GM19397 (cell line): ENCODE data around the gene TTYH3.
"Not testable (repeated sequence)": the region's sequence is repeated elsewhere in the genome, so short reads cannot be mapped to it uniquely, and the experiment has no call there.

Source experiments
- ATAC-seq: cut with Tn5 transposase; IDR thresholded peaks from one replicate; pipeline ENCODE4 v1.9.1; 2021; ENCODE audit warnings: mild to moderate bottlenecking, moderate library complexity; ENCODE audit not compliant: unreplicated experiment

TTYH3 gene

DNA sequence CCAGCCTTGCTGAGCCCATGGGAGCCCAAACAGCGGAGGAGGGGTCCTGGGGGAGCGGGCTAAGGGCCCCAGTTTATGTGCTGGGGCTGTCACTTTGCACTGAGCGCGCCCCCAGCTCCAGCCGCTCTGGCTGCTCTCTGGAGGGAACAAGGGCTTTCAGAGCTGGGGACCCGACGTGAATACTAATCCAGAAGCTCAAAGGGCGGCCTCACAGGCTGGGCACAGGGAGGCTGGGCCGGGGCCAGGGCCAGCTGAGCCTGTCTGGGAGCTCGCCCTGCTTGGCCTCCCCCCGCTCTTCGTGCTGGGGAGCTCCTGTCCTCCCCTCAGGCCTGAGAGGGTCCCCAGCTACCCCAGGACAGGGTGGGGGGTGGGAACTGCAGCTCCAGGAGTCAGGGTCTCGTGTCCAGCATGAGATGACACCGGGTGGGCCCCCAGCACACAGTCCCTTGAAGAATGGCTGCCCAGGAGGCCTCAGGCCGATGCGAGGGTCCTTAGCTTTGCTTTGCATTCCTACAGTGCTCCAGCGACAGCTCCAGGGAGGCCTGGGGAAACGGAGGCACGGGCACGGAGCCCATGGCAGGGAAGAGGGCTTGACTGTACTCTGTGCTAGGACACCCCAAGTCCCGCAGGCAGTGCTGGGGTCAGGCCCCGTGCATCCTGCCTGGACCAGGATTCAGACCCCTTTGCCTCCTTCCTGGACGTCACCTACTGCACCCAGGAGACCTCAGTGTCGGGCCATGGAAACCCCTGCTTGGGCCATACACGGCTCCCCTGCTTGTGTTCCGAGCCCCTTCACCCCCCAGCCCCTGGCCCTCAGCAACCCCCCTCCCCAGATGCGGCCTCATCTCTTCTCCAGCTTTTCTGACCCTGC, 50.4 kb downstream of the TTYH3 start:
- no peak for ATAC-seq

DNA sequence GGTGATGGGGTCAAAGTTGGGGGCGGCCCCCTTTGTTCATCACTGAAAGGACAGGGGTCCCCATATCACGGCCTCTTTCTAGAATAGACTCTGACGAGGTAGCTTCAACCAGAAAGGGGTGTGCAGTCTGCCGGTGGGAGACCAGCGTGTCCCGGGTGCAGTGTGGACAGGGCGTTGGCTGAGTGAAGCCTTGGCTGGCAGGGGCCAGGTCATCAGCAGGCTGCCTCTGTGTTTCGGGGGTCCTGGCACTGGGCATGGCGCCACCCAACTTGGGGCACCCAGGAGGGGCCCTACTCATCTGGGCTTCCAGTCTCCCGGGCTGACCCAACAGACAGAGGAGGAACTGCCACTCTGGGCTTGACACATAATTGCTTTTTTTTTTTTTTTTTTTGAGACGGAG, 52.7 kb downstream of the TTYH3 start:
- no peak for ATAC-seq

DNA sequence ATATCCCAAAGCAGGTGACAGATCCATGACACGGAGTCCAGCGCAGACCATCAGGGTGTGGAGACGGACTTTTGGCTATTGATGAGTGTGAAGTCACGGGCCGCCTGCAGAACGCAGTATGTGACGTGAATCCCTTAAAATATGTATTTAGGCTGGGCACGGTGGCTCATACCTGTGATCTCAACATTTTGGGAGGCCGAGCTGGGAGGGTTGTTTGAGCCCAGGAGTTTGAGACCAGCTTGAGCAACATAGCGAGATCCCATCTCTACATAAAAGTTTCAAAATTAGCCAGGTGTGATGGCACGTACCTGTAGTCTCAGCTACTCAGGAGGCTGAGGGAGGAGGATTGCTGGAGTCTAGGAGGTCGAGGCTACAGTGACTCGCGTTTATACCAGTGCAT, 54.3 kb downstream of the TTYH3 start:
- ATAC-seq: no peak

DNA sequence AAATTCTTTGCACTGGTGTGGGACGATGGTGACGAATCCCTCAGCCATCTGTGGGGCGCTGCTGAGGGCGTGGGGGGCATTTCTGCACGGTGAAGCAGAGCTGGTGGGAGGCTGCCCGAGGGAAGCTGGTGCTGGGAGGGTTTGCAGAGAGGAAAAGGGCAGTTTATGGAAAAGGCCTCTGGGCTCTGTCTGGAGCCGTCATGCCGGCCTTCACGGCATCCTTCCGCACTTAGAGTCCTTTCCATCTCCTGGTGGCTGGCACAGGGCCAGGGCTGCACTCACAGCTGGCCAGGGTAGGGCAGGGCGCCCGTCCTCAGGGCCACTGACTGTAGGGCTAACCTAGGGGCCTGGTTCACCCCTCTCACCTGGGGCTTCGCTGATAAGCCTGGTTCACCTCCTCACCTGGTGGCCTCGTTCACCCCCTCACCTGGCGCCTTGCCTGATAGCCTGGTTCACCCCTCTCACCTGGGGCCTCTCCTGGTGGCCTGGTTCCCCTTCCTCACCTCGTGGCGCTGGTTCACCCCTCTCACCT, 55.6 kb downstream of the TTYH3 start:
- no peak for ATAC-seq

DNA sequence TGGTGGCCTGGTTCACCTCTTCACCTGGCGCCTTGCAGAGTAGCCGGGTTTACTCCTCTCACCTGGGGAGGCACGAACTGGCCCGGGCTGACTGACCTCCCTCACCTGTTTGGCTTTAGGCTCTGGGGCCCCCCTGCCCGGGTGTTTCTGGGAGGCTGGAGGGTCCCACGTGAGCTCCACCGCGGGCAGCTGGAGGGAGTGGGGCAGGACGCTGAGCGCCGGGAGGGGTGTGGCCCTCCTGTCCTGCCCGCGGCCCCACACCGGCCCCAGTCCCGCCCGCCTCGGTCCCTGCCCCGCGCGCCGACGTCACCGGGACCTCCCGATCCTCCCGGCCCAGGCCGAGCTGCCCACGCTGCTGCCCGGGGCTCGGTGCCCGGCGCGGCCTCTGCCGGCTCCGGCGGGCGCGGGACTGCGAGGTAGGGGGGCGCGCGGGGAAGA, 56.1 kb downstream of the TTYH3 start, which contains the start of gene AMZ1:
AMZ1 (plus strand) TSS at position 322 of the 438 bp plus-strand sequence. CDS start 12,250 bp downstream, outside the sequence.
- ATAC-seq: no peak

DNA sequence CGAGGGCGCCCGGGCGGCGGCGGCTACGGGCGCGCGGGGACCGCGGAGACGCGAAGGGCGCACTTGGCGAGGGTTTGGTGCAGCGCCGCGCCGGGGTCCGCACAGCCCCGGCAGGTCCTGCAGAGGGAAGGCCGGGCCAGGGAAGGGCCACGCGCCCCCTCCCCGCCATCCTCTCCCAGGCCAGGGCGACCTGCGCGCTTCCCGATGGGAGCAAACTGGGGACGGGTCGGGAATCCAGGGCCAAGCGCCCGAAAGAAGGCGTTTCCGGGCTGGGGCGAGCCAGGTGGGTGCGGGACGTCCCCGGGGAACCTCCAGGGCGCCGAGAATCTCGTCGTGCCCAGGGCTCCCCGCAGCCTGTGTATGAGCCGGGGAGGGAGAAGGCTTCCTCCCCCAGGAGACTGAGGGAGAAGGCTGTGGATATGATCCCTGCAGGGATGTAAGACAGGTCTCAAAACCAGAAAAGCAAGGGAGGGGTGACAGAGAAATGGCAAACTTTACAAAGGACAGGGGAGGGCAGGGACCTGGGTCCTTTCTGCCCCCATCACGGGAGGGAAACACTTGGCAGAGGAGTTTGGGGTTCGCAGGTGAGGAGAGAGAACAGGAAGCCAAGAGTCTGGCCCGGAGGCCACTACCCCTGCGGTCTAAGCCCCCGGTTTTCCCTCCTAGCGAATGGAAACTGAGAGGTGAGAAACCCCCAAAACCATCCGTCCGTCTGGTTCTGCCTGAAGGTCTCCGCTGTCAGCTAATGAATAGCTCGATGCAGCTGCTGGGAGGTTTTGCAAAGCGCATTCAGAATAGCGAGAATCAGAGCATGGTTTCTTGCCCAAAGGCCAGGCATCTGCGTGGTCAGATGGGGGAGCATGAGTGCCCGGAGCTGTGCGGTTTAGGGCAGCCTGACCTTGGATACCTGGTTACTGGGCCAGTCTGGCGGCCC, 56.9 kb downstream of the TTYH3 start:
- ATAC-seq: peak; percentile 69

DNA sequence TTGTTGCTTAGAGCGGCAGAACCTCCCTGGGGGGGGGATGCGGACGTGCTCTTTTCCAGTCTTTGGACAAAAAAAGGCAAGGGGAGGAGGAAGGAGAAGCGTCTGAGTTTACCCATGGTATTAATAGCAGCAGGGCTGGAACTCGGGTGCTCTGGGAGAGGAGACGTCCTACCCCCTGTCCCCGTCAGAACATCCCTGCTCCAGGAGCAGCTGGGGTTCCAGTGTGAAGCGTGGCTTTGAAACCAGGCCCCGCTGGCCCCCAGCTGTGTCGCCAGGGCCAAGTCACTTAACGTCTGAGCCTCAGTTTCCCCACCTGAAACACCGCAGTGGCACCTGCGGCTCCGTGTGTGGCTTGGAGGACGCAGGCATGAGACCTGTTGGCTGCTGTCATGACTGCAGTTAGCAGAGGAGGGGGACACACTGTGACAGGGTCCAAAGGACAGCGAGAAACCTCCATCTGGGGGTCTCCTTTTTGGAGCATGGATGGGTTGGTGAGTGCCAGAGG, 57.6 kb downstream of the TTYH3 start:
- ATAC-seq: no peak

DNA sequence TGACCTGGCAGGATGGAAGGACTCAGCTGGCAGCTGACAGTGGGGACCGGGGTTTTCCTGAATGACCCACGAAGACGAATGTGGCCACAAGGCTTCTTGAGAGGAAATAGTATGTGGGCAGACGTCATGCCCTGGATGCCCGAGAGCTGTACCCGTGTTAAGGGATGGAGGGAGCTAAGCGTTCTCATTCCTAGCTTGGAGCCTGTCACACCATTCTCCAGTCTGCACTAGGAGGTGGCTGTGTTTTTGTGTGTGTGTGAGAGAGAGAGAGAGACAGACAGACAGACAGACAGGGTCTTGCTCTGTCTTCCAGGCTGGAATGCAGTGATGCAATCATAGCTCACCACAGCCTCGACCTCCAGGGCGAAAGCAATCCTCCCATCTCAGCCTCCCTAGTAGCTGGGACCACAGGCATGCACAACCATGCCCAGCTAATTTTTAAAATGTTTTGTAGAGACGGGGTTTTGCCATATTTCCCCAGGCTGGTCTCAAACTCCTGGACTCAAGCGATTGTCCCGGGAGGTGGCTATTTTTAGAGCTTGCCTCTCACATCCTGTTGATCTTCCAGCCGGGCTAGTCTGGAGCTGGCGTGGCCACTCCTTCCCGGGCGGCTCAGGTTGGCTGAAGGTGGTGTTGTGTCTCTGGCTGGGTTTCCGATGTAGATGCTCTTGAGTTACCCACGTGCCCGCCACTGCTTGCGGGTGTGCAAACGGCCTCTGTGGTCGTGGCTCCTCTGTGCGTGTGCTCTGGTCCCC, 58.3 kb downstream of the TTYH3 start:
- no peak for ATAC-seq

DNA sequence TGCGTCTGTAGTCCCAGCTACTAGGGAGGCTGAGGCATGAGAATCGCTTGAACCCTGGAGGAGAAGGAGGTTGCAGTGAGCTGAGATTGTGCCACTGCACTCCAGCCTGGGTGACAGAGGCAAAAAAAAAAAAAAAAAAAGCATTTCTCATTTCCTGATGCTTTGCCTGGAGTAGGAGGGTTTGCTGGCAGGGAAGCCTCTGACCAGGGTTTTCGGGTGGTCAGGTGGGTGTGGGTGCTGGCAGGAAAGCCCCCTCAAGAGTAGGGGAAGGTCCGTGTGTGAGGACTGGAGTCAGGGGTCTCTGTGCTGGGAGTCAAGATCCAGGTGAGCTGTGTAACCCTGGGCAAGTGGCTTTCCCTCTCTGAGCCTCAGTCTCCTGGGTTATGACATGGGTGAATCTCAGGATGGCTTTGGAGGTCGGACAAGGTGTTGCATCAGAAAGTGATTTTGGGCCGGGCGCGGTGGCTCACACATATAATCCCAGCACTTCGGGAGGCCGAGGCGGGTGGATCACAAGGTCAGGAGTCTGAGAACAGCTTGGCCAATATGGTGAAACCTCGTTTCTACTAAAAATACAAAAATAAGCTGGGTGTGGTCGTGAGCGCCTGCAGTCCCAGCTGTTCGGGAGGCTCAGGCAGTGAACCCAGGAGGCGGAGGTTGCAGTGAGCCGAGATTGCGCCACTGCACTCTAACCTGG, 59.4 kb downstream of the TTYH3 start:
- ATAC-seq: no peak

DNA sequence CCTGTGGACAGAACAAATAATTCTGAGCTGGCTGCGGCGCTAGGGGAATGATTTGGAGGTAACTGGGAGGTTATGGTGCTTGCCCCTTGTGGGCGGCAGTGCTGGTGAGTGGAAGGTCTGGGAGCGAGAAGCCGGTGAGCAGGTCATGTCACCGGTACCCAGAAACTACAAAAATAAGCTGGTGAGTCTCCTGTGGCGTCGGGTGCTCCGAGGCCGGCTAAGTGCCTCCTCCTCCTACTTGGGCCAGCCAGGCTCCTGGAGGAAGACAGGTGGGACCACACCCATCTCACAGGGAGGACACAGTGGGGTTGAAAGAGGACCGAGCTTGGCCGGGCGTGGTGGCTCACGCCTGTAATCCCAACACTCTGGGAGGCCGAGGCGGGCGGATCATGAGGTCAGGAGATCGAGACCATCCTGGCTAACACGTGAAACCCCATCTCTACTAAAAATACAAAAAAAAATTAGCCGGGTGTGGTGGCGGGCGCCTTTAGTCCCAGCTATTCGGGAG, 60.2 kb downstream of the TTYH3 start:
- not testable (repeated sequence) for ATAC-seq

DNA sequence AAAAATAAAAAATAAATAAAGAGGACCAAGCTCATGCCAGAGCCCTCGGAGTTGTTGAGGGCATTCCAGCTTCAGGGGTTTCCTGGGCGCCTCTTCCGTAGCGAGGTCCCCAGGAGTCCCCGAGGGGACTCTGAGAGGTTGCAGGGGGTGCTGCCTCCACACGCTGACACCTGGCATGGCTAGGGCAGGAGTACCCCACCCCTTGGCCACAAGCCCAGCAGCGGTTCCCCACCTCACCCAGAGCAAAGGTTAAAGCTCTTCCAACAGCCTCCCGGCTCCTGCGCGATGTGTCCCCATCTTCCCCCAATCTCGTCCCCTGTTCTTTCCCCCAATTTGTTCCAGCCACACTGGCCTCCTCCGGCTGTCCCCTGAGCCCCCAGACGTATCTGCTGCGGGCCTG, 60.8 kb downstream of the TTYH3 start:
- ATAC-seq: no peak

DNA sequence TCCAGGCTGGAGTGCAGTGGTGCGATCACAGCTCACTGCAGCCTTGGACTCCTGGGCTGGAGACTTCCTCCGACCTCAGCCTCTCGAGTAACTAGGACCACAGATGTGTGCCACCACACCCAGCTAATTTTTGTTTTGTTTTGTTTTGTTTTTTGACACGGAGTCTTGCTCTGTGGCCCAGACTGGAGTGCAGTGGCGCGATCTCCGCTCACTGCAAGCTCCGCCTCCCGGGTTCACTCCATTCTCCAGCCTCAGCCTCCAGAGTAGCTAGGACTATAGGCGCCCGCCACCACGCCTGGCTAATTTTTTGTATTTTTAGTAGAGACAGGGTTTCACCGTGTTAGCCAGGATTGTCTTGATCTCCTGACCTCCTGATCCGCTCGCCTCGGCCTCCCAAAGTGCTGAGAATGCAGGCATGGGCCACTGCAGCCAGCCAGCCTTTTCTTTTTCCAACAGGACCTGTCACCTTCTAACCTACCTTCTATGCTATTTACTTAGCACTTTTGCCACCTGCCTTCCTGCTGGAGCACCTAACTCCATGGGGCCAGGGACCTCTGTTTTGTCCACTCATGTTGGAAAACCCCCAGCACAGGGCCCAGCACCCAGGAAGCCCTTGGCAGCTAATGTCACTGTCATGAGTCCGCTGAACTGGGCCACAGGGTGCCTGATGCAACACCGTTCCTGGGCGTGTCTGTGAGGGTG, 61.8 kb downstream of the TTYH3 start:
- not testable (repeated sequence) for ATAC-seq

DNA sequence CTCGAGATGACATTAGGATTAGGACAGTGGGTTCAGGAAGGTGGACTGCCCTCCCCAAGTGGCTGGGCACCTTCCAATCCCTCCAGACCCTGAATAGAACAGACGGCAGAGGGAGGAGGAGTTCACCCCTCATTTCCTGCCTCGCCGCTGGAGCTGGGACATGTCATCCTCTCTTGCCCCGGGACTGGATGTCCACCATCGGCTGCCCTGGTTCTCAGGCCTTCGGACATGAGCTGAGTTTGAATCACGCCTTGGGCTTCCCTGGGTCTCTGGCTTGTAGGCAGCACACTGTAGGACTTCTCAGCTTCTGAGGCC, 62.3 kb downstream of the TTYH3 start:
- not testable (repeated sequence) for ATAC-seq

DNA sequence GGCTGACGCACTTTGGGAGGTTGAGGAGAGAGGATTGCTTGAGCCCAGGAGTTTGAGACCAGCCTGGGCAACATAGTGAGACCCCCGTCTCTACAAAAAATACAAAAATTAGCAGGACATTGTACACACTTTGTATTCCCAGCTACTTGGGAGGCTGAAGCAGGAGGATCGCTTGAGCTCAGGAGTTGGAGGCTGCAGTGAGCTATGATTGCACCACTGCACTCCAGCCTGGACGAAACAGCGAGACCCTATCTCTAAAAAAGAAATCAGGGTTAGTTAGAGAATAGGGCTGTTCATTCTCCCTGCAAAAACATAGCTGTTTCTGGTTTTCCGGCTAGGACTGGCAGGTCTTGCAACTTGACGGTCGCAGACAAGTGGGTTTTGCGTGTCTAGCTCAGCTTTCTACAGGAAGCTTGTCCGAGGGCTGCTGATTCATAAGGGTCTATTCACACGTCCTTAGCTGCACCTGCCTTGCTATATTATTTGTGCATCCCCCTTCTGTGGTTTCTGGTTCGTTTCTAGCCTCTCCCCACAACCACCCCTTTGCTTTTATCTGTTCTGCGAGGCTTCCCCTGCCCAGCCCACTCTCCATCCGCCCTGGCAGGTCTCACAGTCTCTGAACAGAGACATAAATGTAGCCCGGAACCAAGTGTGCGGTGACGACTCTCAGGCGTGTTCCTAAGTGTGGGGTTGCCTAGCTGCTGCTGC, 66.9 kb downstream of the TTYH3 start:
- ATAC-seq: peak; percentile 92

DNA sequence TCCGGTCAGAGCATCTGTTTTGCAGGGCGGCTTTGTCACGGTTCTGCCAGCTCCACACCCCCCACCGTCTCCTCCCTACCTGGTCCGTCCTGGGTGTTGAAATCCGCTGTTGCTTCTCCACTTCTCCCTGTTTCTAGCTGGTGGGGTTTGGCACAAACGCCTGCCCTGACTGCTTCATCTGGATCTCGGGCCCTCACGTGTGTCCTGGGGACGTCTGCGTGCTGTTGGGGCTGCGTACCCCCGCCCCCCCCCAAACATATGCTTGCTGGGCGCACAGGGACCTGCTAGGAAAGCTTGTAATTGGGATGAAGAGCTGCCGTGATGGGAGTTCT, 67.5 kb downstream of the TTYH3 start:
- ATAC-seq: no peak

DNA sequence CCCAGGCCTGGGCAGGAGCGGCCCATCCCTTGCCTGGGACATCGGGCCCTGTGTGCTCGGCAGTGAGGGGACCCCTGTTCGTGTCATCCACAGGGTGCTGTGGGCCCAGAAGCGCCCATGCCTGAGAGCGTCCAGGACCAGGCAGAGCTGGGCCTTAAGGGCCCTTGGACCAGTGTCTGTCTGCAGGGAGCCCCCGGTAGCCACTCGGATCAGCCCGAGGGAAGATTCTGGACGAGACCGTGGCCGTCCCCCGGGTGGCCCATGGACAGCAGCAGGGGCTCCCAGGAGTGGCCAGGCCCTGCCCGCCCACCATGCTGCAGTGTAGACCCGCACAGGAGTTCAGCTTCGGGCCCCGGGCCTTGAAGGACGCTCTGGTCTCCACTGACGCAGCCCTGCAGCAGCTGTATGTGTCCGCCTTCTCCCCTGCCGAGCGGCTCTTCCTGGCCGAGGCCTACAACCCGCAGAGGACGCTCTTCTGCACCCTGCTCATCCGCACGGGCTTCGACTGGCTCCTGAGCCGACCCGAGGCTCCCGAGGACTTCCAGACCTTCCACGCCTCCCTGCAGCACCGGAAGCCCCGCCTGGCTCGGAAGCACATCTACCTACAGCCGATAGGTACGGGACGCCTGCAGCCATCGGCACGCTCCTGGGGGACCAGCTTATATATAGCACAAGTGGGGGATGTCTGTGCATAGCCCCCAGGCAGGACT, 68.5 kb downstream of the TTYH3 start:
- ATAC-seq: no peak

DNA sequence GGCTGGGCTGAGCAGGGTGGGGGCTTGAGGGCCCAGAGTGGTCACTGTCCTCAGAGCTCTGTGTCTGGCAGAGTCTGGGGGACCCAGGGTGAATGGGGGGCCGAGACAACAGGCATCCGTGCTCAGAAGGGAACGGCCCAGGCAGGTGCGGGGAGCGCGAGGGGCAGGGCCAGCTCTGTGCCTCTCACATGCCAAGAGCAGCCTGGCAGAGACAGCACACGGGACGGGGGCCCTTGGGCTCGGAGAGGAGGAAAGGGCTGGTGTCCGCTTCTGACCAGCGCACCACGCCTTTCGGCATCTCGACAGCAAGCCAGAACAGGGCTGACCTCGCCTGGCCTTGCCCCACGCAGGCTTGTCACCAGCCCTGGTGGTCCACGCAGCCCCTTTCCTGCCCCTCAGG, 69.6 kb downstream of the TTYH3 start:
- ATAC-seq: no peak
